K562 (cell line): ENCODE measurements around the gene ERGIC1. TPM values are rescaled to one million over a fixed set of nuclear protein-coding genes. Genes with fewer than 3 reads are reported as not detected.

ENCODE experiments used
- ATF7 ChIP-seq: fragments of 450-650 bp; IDR thresholded peaks from 2 replicates; pipeline ENCODE4 v1.7.1; 2014; ENCODE audit warnings: mild to moderate bottlenecking, moderate library complexity
- CBFB ChIP-seq: sonication (generic); formaldehyde crosslinking; IDR thresholded peaks from 2 replicates; pipeline ENCODE4 v1.4.0; 2020; ENCODE audit warnings: mild to moderate bottlenecking, missing genetic modification reagents
- CC2D1A ChIP-seq: fragments of 450-650 bp; IDR thresholded peaks from 2 replicates; pipeline ENCODE4 v1.6.1; 2017; ENCODE audit warnings: mild to moderate bottlenecking
- JUND ChIP-seq, 2 experiments: IDR thresholded peaks; 2 replicates in 1 of 2; 3 replicates in 1 of 2; pipeline ENCODE4 v1.6.1; 2011; ENCODE audit warnings: borderline replicate concordance in 2 of 2, low read depth in 2 of 2, low read length in 2 of 2, improper control_type of control experiment in 1 of 2, missing biosample characterization in 1 of 2, missing genetic modification characterization in 1 of 2, missing genetic modification reagents in 1 of 2
- LCOR ChIP-seq: sonication (generic); formaldehyde crosslinking; IDR thresholded peaks from 2 replicates; pipeline ENCODE4 v1.8.0; 2022; ENCODE audit warnings: mild to moderate bottlenecking, missing genetic modification reagents
- MAFG ChIP-seq: fragments of 450-650 bp; conservative IDR thresholded peaks from 2 replicates; pipeline ENCODE4 v1.6.1; 2016; ENCODE audit warnings: missing genetic modification characterization, missing compliant biosample characterization
- MYBL2 ChIP-seq, 2 experiments: fragments of 450-650 bp in 1 of 2; sonication (generic) in 1 of 2; formaldehyde crosslinking in 1 of 2; IDR thresholded peaks; 2 replicates each; pipeline versions ENCODE4 v1.6.1 to v1.8.1; 2017 to 2022; ENCODE audit warnings: borderline replicate concordance in 1 of 2, inconsistent platforms in 1 of 2, low read depth in 1 of 2, mild to moderate bottlenecking in 1 of 2, missing genetic modification reagents in 1 of 2, moderate library complexity in 1 of 2
- NCOA6 ChIP-seq: fragments of 450-650 bp; IDR thresholded peaks from 2 replicates; pipeline ENCODE4 v1.6.1; 2017; ENCODE audit warnings: mild to moderate bottlenecking
- NFIC ChIP-seq: fragments of 450-650 bp; IDR thresholded peaks from 2 replicates; pipeline ENCODE4 v1.6.1; 2017; ENCODE audit warnings: mild to moderate bottlenecking, inconsistent platforms
- NR2C1 ChIP-seq, 2 experiments: fragments of 450-650 bp; IDR thresholded peaks; 2 replicates each; pipeline ENCODE4 v1.6.1; 2017; ENCODE audit warnings: mild to moderate bottlenecking in 2 of 2, antibody characterized with exemption in 1 of 2, inconsistent platforms in 1 of 2, missing compliant biosample characterization in 1 of 2, missing genetic modification characterization in 1 of 2
- NUFIP1 ChIP-seq: fragments of 450-650 bp; IDR thresholded peaks from 2 replicates; pipeline ENCODE4 v1.6.1; 2018; ENCODE audit not compliant: partially characterized antibody
- SMARCA4 ChIP-seq: fragments of 450-650 bp; IDR thresholded peaks from 2 replicates; pipeline ENCODE4 v1.6.1; 2016
- YY1 ChIP-seq, 3 experiments: IDR thresholded peaks; 2 replicates each; pipeline ENCODE4 v1.6.1; 2011; ENCODE audit warnings: low read length in 2 of 3, mild to moderate bottlenecking in 2 of 3, moderate library complexity in 2 of 3, borderline replicate concordance in 1 of 3, control low read depth in 1 of 3, low read depth in 1 of 3; ENCODE audit not compliant: insufficient read depth in 3 of 3, insufficient replicate concordance in 2 of 3, control insufficient read depth in 1 of 3, insufficient read length in 1 of 3; ENCODE audit errors: extremely low read depth in 1 of 3
- ZBTB8A ChIP-seq: fragments of 450-650 bp; IDR thresholded peaks from 2 replicates; pipeline ENCODE4 v1.6.1; 2018; ENCODE audit warnings: mild to moderate bottlenecking, moderate library complexity; ENCODE audit not compliant: partially characterized antibody
- ZEB2 ChIP-seq: fragments of 450-650 bp; IDR thresholded peaks from 2 replicates; pipeline ENCODE4 v1.6.1; 2016
- ZNF175 ChIP-seq: fragments of 200-800 bp; sonication (Bioruptor generic); IDR thresholded peaks from 2 replicates; pipeline ENCODE4 v1.6.1; 2016; ENCODE audit warnings: low read depth, mild to moderate bottlenecking, missing genetic modification characterization, missing compliant biosample characterization
- ZNF282 ChIP-seq: sonication (generic); formaldehyde crosslinking; IDR thresholded peaks from 2 replicates; pipeline ENCODE4 v1.8.1; 2023; ENCODE audit warnings: missing genetic modification reagents
- ZNF583 ChIP-seq: fragments of 250-450 bp; sonication (Bioruptor Pico); IDR thresholded peaks from 2 replicates; pipeline ENCODE4 v1.4.0; 2020
- polyA plus RNA-seq, 8 experiments: library from polyadenylated mRNA; depleted of rRNA in 4 of 8; stranded (reverse) in 5 of 8; unstranded in 3 of 8; fragments of >200 nt; fragmentation: Nextera tagmentation in 2 of 8; fragmentation: Illumina TruSeq in 1 of 8; extraction: Ambion mirVana in 2 of 8; extraction: Trizol in 1 of 8; gene quantifications; 2 replicates each; pipeline versions ENCODE4 v1.2.1 to v1.2.3, GENCODE V29; 2011 to 2014; ENCODE audit warnings: inconsistent platforms in 1 of 8, missing spikeins in 1 of 8
- total RNA-seq, 7 experiments: library from RNA; depleted of rRNA in 6 of 7; stranded (reverse); fragments of >200 nt in 6 of 7; fragmentation: Illumina TruSeq in 2 of 7; extraction: Trizol in 2 of 7; gene quantifications; 2 replicates each; pipeline versions ENCODE4 v1.2.1 to v1.2.3, GENCODE V29; 2011 to 2021; ENCODE audit warnings: low replicate concordance in 1 of 7
- TF ChIP-seq, protein P1 (sequence below): fragments of 450-650 bp; formaldehyde crosslinking; IDR thresholded peaks from 2 replicates; pipeline ENCODE4 v1.4.0; 2020; ENCODE audit warnings: mild to moderate bottlenecking, moderate library complexity
- TF ChIP-seq, protein P2 (sequence below), 2 experiments: IDR thresholded peaks in 1 of 2; conservative IDR thresholded peaks in 1 of 2; 2 replicates each; pipeline ENCODE4 v1.6.1; 2016; ENCODE audit warnings: low read depth in 2 of 2, mild to moderate bottlenecking in 1 of 2, missing compliant biosample characterization in 1 of 2, missing genetic modification characterization in 1 of 2, moderate library complexity in 1 of 2
- TF ChIP-seq, protein P3 (sequence below): fragments of 250-450 bp; sonication (Bioruptor Pico); IDR thresholded peaks from 2 replicates; pipeline ENCODE4 v1.8.0; 2021; ENCODE audit warnings: moderate library complexity, mild to moderate bottlenecking, inconsistent platforms

Gene ERGIC1
- total and polyA plus RNA-seq, 9 of the 15 experiments (the other 6 are each of a cell fraction or from before 2014, with no cell fraction given) = 5.5 to 68.4 (median 36.4) TPM

DNA sequence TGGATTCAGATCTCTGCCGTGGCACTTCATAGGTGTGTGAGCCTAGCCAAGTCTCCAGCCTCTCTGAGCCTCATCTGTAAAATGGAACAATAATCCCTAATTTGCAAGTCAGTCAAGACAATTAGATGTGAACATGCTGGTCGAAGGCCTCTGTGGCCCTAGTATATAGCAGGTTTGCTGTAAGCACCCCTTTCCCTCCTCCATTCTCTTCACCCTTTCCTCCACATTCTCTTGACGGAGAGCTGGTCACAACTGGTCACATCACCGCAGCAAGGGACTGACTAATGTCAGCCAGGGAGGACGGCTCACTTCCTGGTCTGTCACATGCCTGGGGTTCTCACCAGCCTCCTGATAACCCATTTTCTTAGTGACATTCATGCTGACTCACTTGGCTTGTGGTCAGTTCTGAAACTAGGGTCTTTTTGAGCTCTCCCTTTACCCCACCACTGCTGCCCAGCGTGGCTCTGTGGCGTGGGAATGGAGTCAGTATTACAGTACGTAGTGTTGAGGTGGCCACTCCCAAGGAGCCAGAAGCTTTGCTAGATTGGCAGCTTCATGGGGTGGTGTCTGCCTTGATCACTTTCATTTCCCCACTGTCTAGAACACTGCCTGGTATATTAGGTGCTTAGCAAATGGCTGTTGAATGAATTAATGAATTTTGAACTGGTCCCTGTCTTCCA, 47.8 kb downstream of the ERGIC1 start (continued):
- no peak for TF ChIP-seq MYBL2 (IDR thresholded peaks at IDR 0.05; ENCODE audit: low read depth)
- TF ChIP-seq MYBL2 (CRISPR knock-in tag; IDR thresholded peaks at IDR 0.05; ENCODE audit: borderline replicate concordance) = no peak
- peak; percentile 85 for TF ChIP-seq ZNF583 (CRISPR knock-in tag)
- TF ChIP-seq NFIC = 0 out of 2 replicates have a peak, but pooled peaks have one; percentile 20
- no peak for TF ChIP-seq ZEB2
- TF ChIP-seq, protein P1, sequence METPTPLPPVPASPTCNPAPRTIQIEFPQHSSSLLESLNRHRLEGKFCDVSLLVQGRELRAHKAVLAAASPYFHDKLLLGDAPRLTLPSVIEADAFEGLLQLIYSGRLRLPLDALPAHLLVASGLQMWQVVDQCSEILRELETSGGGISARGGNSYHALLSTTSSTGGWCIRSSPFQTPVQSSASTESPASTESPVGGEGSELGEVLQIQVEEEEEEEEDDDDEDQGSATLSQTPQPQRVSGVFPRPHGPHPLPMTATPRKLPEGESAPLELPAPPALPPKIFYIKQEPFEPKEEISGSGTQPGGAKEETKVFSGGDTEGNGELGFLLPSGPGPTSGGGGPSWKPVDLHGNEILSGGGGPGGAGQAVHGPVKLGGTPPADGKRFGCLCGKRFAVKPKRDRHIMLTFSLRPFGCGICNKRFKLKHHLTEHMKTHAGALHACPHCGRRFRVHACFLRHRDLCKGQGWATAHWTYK (CRISPR knock-in tag) = peak; percentile 75; the same call in 1 of the 2 replicates
- no peak for TF ChIP-seq NR2C1 (IDR thresholded peaks at IDR 0.05)
- peak; percentile 39; the same call in 1 of the 2 replicates for TF ChIP-seq NR2C1 (tag; IDR thresholded peaks at IDR 0.05)
- TF ChIP-seq, protein P2, sequence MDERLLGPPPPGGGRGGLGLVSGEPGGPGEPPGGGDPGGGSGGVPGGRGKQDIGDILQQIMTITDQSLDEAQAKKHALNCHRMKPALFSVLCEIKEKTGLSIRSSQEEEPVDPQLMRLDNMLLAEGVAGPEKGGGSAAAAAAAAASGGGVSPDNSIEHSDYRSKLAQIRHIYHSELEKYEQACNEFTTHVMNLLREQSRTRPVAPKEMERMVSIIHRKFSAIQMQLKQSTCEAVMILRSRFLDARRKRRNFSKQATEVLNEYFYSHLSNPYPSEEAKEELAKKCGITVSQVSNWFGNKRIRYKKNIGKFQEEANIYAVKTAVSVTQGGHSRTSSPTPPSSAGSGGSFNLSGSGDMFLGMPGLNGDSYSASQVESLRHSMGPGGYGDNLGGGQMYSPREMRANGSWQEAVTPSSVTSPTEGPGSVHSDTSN (CRISPR knock-in tag; IDR thresholded peaks at IDR 0.05; ENCODE audit: low read depth) = no peak
- TF ChIP-seq, protein P2 (tag; conservative IDR thresholded peaks at IDR 0.05; ENCODE audit: low read depth) = 0 out of 2 replicates have a peak, but pooled peaks have one; percentile 27
- TF ChIP-seq YY1 (IDR thresholded peaks at IDR 0.05; ENCODE audit: borderline replicate concordance in 1 of 3, control insufficient read depth in 1 of 3, extremely low read depth in 1 of 3, insufficient read depth in 3 of 3, insufficient read length in 1 of 3, insufficient replicate concordance in 2 of 3, low read depth in 1 of 3, low read length in 2 of 3) = peak in 2 of 3 experiments; percentile 42 to 74
- TF ChIP-seq, protein P3, sequence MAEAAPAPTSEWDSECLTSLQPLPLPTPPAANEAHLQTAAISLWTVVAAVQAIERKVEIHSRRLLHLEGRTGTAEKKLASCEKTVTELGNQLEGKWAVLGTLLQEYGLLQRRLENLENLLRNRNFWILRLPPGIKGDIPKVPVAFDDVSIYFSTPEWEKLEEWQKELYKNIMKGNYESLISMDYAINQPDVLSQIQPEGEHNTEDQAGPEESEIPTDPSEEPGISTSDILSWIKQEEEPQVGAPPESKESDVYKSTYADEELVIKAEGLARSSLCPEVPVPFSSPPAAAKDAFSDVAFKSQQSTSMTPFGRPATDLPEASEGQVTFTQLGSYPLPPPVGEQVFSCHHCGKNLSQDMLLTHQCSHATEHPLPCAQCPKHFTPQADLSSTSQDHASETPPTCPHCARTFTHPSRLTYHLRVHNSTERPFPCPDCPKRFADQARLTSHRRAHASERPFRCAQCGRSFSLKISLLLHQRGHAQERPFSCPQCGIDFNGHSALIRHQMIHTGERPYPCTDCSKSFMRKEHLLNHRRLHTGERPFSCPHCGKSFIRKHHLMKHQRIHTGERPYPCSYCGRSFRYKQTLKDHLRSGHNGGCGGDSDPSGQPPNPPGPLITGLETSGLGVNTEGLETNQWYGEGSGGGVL (CRISPR knock-in tag) = no peak
- no peak for TF ChIP-seq ZBTB8A
- TF ChIP-seq ZNF282 (CRISPR knock-in tag) = no peak
- no peak for TF ChIP-seq NUFIP1
- no peak for TF ChIP-seq LCOR (CRISPR knock-in tag)
- 0 out of 2 replicates have a peak, but pooled peaks have one; percentile 18 for TF ChIP-seq CBFB (CRISPR knock-in tag)
- peak; percentile 79 for TF ChIP-seq MAFG (tag)
- no peak for TF ChIP-seq CC2D1A
- TF ChIP-seq ZNF175 (CRISPR knock-in tag) = peak; percentile 88
- peak; percentile 80 for TF ChIP-seq JUND (IDR thresholded peaks at IDR 0.05; ENCODE audit: borderline replicate concordance, low read depth, low read length)
- TF ChIP-seq JUND (tag; IDR thresholded peaks at IDR 0.05; ENCODE audit: borderline replicate concordance, low read depth, low read length) = peak; percentile 73; the same call in 2 of the 3 replicates
- TF ChIP-seq NCOA6 = no peak
- peak; percentile 79 for TF ChIP-seq SMARCA4
- peak; percentile 73 for TF ChIP-seq ATF7
